Keratinocyte (primary cell): ENCODE measurements around the gene DBNDD1.

Experiments
- EZH2 ChIP-seq: IDR thresholded peaks from one replicate; pipeline ENCODE4 v1.6.1; 2012; ENCODE audit warnings: inconsistent platforms, mild to moderate bottlenecking, low read length, moderate library complexity
- TF ChIP-seq, protein P1 (sequence below), 3 experiments: IDR thresholded peaks in 1 of 3; conservative IDR thresholded peaks in 1 of 3; optimal IDR thresholded peaks in 1 of 3; 2 replicates in 2 of 3; 3 replicates in 1 of 3; pipeline versions ENCODE3 to v1.5.1; 2011; ENCODE audit warnings: low read length in 3 of 3, mild to moderate bottlenecking in 3 of 3, moderate library complexity in 2 of 3, control low read depth in 1 of 3, inconsistent platforms in 1 of 3; ENCODE audit not compliant: insufficient read depth in 2 of 3; ENCODE audit errors: extremely low read depth in 1 of 3

DNA sequence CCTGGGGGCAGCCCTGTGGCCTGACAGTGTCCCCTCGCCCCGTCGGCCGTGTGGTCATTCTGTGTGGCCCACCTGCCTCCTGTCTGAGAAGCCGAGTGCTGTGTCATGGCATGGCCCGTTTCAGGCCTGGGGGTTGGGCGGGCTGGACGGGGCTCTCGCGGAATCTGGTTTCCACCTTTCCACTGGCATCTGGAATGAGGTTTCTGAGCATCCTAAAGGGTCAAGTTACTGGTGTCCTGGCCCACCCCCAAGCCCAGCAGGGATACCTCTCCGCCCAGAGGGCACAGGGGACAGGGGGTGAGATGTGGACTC, 7.8 kb downstream of the DBNDD1 start:
- TF ChIP-seq, protein P1, sequence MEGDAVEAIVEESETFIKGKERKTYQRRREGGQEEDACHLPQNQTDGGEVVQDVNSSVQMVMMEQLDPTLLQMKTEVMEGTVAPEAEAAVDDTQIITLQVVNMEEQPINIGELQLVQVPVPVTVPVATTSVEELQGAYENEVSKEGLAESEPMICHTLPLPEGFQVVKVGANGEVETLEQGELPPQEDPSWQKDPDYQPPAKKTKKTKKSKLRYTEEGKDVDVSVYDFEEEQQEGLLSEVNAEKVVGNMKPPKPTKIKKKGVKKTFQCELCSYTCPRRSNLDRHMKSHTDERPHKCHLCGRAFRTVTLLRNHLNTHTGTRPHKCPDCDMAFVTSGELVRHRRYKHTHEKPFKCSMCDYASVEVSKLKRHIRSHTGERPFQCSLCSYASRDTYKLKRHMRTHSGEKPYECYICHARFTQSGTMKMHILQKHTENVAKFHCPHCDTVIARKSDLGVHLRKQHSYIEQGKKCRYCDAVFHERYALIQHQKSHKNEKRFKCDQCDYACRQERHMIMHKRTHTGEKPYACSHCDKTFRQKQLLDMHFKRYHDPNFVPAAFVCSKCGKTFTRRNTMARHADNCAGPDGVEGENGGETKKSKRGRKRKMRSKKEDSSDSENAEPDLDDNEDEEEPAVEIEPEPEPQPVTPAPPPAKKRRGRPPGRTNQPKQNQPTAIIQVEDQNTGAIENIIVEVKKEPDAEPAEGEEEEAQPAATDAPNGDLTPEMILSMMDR (optimal IDR thresholded peaks at IDR 0.05 in 1 of 3, IDR thresholded peaks at IDR 0.05 in 1 of 3, conservative IDR thresholded peaks at IDR 0.05 in 1 of 3; ENCODE audit: extremely low read depth in 1 of 3, insufficient read depth in 2 of 3, low read length in 3 of 3), result no peak
- no peak for TF ChIP-seq EZH2
